ENCODE results near the gene LINGO4.
"Not testable (repeated sequence)": the region's sequence is repeated elsewhere in the genome, so short reads cannot be mapped to it uniquely, and the experiment has no call there.

LINGO4 gene

DNA sequence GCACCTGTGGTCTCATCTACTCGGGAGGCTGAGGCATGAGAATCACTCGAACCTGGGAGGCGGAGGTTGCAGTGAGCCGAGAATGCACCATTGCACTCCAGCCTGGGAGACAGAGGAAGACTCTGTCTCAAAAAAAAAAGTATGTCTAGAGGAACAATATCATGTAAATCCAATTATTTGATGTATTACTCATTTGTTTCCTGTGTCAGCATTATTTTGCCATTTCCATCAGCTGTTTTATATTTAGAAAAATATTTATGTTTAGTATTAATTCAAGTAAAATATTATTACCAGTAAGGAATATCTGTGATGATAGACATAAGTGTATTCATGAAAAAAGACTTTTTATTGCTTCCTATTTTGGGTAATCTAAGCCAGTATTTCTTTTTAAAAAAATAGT lies 27.9 kb downstream of the LINGO4 start:
- no peak for DNase-seq

DNA sequence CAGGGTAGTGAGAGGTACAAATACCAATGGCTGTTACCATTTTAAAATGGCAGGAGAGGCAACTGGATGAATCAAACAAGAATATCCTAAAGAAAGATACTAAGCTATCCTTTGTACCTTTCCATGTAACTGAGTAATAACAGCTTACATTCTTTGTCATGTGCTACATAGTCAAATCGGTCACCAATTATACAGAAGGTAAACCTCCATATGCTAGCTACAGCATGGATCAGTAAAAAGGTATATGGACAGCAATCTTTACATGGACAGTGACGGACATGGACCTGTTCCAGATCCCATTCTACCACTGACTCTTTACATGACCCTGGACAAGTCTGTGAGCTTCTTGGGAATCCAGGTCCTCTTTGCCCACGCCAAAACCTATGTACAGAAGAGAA lies 28.6 kb downstream of the LINGO4 start:
- DNase-seq, result no peak

DNA sequence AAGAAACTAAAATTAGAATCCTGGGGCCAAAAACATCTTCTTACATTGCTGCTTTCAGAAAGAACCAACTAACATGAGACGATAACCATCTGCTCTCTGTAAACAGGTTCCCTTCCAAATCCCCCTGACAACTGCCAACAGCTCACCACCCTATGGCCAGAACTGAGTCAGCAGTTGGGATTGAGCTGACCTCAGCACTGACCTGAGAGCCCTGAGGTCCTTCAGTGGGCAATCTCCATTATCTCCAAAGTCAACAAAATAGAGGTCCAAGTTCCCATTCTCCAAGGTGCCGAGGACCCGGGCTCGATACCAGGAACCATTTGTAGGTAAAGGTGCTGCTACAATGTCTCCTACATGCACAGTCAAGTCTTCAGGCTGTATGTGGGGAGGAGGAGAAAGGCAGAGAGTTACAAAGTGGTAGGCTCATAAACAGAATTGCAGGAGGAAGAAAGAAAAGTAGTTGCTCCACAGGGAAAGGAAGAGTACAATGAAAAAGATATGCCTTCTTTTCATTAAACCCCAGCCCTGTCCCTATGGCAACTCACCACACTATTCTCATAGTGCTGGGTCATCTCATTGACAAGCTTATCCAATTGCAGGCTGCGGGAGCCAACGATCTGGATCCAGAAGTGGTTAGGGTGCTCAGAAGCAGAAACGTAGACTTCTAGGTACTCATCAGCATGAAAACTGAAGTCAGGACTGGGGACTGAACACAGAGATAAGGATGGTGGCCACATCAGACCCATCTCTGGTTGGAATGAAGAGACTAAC lies 29.1 kb downstream of the LINGO4 start:
- no peak for DNase-seq

GRCh38 chr1:151774256-151774922 lies 30.8 kb downstream of the LINGO4 start:
- no peak for DNase-seq

GRCh38 chr1:151773702-151774101 lies 31.5 kb downstream of the LINGO4 start:
- DNase-seq, result no peak

DNA sequence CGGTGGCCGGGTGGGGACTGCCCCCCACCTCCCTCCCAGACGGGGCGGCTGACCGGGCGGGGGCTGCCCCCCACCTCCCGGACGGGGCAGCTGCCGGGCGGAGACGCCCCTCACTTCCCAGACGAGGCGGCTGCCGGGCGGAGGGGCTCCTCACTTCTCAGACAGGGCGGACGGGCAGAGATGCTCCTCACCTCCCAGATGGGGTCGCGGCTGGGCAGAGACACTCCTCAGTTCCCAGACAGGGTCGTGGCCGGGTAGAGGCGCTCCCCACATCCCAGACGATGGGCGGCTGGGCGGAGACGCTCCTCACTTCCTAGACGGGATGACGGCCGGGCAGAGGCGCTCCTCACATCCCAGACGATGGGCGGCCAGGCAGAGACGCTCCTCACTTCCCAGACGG lies 35.9 kb downstream of the LINGO4 start:
- not testable (repeated sequence) for DNase-seq

GRCh38 chr1:151768351-151769066 lies 36.7 kb downstream of the LINGO4 start:
- not testable (repeated sequence) for DNase-seq

DNA sequence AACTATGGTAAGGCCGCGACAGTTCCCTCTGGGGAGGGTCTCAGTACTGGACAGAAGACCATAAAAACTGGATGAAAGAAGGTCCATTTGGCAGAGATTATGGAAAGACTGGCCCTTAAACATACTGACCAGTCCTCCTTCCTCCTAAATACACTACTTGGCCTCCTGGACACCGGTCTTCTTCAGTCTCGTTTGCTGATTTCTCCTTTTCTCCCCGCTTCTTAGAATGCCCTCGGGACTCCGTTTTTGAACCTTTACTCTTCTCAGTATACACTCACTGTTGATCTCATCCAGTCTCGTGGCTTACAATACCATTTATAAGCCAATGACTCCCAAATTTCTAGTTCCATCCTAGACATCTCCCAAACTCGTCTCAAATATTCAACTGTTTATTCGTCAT lies 41.2 kb downstream of the LINGO4 start:
- DNase-seq, result no peak

- peak; percentile 85 for DNase-seq
Observed at GRCh38 chr1:151762941-151763921, 42.0 kb downstream of the LINGO4 start, which contains the start of gene MRPL9. MRPL9 (minus strand) TSS chr1:151763496; CDS start chr1:151763479, 17 bp downstream.

- no peak for DNase-seq
Observed at GRCh38 chr1:151760597-151761385, 44.4 kb downstream of the LINGO4 start.

DNA sequence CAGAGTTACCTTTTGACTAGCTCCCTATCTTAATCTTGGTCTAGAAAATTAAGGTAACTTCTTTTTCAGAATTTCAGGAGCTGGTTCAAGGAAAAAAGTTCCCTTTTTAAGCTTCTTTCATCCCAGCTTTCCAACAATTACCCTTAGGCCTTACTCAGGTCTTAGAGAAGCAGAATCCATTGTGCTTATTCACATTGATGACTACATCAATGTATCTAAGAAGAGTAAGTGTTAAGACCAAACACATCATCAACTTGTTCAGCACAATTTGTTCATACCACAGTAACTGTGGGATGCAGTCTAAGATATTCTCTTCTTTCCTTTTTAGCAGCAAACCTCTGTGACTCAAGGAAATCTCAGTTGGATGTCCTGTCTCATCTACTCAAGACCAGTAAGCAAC lies 46.0 kb downstream of the LINGO4 start:
- DNase-seq, result no peak

DNA sequence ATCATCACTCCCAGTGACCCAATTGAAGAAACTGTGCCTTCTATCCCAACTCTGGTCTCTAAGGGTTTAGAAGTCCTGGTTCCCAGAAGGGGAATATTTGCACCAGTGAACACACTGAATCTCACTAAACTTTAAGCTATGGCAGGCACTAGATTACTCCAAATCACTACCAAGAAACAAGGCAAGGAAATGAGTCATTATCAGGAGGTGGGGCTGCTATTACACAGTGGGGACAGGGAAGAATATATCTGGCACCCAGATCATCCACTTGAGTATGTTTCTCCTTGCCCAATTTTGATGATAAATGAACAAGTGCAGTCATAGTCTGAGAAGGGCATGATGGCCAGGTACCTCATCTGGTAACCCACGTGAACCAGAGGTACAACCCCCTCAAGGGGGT lies 48.9 kb downstream of the LINGO4 start:
- no peak for DNase-seq
